ENCODE results near the gene MICOS13. TPM values are rescaled to one million over a fixed set of nuclear protein-coding genes. Genes with fewer than 3 reads are reported as not detected.

Gene MICOS13
- total and polyA plus RNA-seq, 2 experiments from 2014 or later: 15.5 to 54.6 TPM

DNA sequence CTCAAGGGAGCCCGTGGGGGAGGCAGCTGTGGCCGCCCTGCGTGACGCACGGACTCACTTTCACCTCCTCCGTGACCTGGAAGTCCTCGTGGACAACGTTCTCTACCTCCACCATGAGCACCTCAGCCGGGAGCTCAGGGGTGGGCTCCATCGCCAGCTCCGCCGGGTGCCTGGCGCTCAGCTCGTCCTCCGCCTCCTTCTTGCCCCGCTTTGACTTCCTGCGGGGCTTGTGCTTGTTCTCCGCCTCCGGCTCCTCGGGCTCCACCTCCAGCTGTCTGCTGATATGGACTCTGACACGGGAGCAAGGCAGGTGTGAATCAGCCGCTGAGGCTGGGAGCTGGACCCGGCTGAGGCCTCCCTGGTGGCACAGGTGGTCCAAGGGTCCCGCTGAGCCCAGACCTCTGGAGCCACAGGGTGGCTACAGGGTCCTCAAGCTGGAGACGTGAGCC, 31.4 kb upstream of the MICOS13 start (continued):
- TF ChIP-seq, protein P1, sequence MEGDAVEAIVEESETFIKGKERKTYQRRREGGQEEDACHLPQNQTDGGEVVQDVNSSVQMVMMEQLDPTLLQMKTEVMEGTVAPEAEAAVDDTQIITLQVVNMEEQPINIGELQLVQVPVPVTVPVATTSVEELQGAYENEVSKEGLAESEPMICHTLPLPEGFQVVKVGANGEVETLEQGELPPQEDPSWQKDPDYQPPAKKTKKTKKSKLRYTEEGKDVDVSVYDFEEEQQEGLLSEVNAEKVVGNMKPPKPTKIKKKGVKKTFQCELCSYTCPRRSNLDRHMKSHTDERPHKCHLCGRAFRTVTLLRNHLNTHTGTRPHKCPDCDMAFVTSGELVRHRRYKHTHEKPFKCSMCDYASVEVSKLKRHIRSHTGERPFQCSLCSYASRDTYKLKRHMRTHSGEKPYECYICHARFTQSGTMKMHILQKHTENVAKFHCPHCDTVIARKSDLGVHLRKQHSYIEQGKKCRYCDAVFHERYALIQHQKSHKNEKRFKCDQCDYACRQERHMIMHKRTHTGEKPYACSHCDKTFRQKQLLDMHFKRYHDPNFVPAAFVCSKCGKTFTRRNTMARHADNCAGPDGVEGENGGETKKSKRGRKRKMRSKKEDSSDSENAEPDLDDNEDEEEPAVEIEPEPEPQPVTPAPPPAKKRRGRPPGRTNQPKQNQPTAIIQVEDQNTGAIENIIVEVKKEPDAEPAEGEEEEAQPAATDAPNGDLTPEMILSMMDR (conservative IDR thresholded peaks at IDR 0.05; ENCODE audit: low read depth in 2 of 2): no peak
- TF ChIP-seq, protein P2, sequence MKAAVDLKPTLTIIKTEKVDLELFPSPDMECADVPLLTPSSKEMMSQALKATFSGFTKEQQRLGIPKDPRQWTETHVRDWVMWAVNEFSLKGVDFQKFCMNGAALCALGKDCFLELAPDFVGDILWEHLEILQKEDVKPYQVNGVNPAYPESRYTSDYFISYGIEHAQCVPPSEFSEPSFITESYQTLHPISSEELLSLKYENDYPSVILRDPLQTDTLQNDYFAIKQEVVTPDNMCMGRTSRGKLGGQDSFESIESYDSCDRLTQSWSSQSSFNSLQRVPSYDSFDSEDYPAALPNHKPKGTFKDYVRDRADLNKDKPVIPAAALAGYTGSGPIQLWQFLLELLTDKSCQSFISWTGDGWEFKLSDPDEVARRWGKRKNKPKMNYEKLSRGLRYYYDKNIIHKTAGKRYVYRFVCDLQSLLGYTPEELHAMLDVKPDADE (IDR thresholded peaks at IDR 0.05): no peak
- TF ChIP-seq CREB1 (CRISPR knock-in tag; IDR thresholded peaks at IDR 0.05; ENCODE audit: low read depth): no peak
- TF ChIP-seq EZH2 (IDR thresholded peaks at IDR 0.05; ENCODE audit: low read depth, unreplicated experiment): no peak
- no peak for TF ChIP-seq ZNF331 (CRISPR knock-in tag; IDR thresholded peaks at IDR 0.05; ENCODE audit: low read depth)
- no peak for TF ChIP-seq EZH2phosphoT487 (IDR thresholded peaks at IDR 0.05; ENCODE audit: unreplicated experiment)

DNA sequence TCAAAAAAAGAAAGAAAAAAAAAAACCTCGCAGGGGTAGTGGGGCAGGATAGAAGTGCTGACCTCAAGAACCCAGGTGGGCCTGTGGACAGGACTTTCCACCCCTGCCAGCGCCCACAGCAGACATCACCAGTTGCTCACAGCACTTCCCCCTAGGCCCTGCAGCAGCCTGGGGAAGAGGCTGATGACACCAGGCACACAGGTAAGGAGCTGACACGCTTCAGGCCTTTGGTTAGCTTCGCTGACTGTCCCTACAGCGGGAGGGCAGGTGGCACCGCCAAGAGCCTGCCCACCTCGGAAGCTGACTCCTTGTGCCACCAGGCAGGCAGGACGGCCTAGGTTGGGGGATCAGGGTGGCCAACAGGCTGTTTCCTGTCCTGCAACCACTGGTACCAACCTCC, 30.7 kb upstream of the MICOS13 start:
- peaks cover 21% of the 10 kb centered on the region for H3K36me3 ChIP-seq (ENCODE audit: insufficient read depth)
- no peak overlapping the region for H3K27ac ChIP-seq (ENCODE audit: low read depth)
- DNase-seq (ENCODE audit: low spot score): no peak
- peaks cover 80% of the 10 kb centered on the region for H3K36me3 Mint-ChIP-seq (ENCODE audit: low read depth)
- no peak overlapping the region for H3K4me3 ChIP-seq
- H3F3A ChIP-seq (replicated peaks; ENCODE audit: low read depth): peaks cover 2% of the 10 kb centered on the region; the same call in 1 of the 2 replicates
- H3K4me1 Mint-ChIP-seq: no peaks in the 10 kb centered on the region; the same call in 2 of the 3 replicates
- peaks cover 7% of the 10 kb centered on the region for H4K20me1 ChIP-seq (replicated peaks; ENCODE audit: insufficient read depth)
- ATAC-seq: no peak
- TF ChIP-seq NANOG (IDR thresholded peaks at IDR 0.05; ENCODE audit: borderline replicate concordance): no peak
- TF ChIP-seq, protein P1 (conservative IDR thresholded peaks at IDR 0.05; ENCODE audit: low read depth in 2 of 2): no peak
- TF ChIP-seq, protein P3, sequence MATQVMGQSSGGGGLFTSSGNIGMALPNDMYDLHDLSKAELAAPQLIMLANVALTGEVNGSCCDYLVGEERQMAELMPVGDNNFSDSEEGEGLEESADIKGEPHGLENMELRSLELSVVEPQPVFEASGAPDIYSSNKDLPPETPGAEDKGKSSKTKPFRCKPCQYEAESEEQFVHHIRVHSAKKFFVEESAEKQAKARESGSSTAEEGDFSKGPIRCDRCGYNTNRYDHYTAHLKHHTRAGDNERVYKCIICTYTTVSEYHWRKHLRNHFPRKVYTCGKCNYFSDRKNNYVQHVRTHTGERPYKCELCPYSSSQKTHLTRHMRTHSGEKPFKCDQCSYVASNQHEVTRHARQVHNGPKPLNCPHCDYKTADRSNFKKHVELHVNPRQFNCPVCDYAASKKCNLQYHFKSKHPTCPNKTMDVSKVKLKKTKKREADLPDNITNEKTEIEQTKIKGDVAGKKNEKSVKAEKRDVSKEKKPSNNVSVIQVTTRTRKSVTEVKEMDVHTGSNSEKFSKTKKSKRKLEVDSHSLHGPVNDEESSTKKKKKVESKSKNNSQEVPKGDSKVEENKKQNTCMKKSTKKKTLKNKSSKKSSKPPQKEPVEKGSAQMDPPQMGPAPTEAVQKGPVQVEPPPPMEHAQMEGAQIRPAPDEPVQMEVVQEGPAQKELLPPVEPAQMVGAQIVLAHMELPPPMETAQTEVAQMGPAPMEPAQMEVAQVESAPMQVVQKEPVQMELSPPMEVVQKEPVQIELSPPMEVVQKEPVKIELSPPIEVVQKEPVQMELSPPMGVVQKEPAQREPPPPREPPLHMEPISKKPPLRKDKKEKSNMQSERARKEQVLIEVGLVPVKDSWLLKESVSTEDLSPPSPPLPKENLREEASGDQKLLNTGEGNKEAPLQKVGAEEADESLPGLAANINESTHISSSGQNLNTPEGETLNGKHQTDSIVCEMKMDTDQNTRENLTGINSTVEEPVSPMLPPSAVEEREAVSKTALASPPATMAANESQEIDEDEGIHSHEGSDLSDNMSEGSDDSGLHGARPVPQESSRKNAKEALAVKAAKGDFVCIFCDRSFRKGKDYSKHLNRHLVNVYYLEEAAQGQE (IDR thresholded peaks at IDR 0.05; ENCODE audit: unreplicated experiment): no peak
- TF ChIP-seq JUNB (IDR thresholded peaks at IDR 0.05; ENCODE audit: unreplicated experiment): no peak
- no peaks in the 10 kb centered on the region for H3K9me2 ChIP-seq (ENCODE audit: insufficient read depth)
- H3K4me2 ChIP-seq: no peak overlapping the region
- peaks cover 5% of the 10 kb centered on the region for H3K27me3 Mint-ChIP-seq (ENCODE audit: insufficient read depth, low read depth, poor library complexity)
- no peak overlapping the region for H3K27ac Mint-ChIP-seq
- peaks cover 19% of the 10 kb centered on the region for H3K79me2 ChIP-seq (replicated peaks; ENCODE audit: insufficient read depth)
- no peaks in the 10 kb centered on the region for H3K27me3 ChIP-seq (ENCODE audit: insufficient read depth)
- no peaks in the 10 kb centered on the region for H3K9me3 Mint-ChIP-seq
- H3K4me3 Mint-ChIP-seq: no peak overlapping the region
- no peaks in the 10 kb centered on the region for H3K4me1 ChIP-seq (ENCODE audit: insufficient read depth)
- H2AFZ ChIP-seq: no peak overlapping the region

Measured in GM23338 (cell line).